ENCODE results near the gene CFAP57. TPM values are rescaled to one million over a fixed set of nuclear protein-coding genes. Genes with fewer than 3 reads are reported as not detected.
A peak's percentile ranks its signal among the peaks of the same experiment; 100 is the strongest.

Gene CFAP57
- total and polyA plus RNA-seq, 9 donors = 0.04 to 0.36 (median 0.24) TPM

DNA sequence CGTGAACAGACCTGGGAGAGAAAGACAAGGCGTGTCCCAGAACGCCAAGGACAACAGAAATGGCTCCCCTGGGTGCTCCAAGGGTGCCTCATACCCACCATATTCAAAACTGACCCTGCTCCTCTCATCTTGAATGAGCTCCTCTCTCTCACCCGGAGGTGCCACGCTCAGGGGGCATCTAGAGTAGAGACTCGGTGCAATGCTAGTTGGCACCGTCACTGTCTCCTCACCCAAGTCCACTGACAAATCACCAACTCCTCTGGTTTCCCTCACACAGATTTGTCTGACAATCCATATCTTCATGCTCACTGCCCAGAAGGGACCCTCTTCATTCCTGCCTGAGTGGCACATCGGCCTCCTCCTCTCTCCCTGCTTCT, 102.7 kb downstream of the CFAP57 start:
- Histone ChIP-seq H3K27ac (ENCODE audit: low read length) (no peak overlapping the region), H3K27me3 (ENCODE audit: control insufficient read depth, insufficient read depth, low read length) (peaks cover 15% of the 10 kb centered on the region), H3K9me3 (replicated peaks; ENCODE audit: control insufficient read depth, low read depth, low read length) (no peaks in the 10 kb centered on the region), H3K4me3 (ENCODE audit: low read length) (no peak overlapping the region), H3K4me1 (ENCODE audit: control insufficient read depth, insufficient read depth, low read length) (peaks cover 13% of the 10 kb centered on the region), H3K36me3 (ENCODE audit: control insufficient read depth, insufficient read depth, low read length) (no peaks in the 10 kb centered on the region)
- 93% methylated on average over 5 of the region's 8 CpGs for WGBS (ENCODE audit: insufficient coverage)
- no peak for DNase-seq

DNA sequence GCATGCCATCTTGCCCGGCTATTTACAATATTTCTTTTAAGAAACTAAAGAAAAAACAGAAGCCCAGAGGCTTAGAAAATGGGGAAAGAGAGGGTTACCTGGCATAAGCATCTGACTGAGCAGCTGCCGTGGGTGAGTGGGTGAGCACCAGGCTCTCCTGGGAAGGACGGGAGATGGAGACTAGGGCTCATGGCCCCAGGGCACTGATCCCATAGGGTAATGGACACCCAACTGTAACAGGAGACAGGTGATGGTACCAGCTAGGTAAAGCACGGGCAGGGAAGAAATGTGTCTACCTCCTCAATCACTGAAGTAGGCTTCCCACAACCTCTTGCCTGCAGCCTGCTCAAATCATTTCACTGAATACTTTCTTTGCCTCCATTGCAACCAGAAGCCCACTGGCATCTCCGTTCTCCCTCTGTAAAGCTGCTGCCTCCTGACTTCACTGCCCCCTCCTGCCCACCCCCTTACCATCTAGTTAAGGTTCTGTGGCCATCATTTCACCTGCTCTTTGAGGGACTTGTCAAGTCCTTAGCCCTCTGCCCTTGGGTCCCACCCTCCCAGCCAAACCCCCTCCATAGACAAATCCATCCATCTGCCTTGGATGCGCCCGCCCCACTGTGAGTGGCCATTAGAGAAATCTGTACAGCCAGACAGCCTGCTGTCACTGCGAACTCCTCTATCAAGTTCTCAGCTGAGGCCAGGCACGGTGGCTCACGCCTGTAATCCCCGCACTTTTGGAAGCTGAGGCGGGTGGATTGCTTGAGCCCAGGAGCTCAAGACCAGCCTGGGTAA, 103.9 kb downstream of the CFAP57 start:
- Histone ChIP-seq H3K27ac (ENCODE audit: low read length) (no peak overlapping the region), H3K27me3 (ENCODE audit: control insufficient read depth, insufficient read depth, low read length) (peaks cover 7% of the 10 kb centered on the region), H3K36me3 (ENCODE audit: control insufficient read depth, insufficient read depth, low read length) (no peaks in the 10 kb centered on the region), H3K4me3 (ENCODE audit: low read length) (no peak overlapping the region), H3K4me1 (ENCODE audit: control insufficient read depth, insufficient read depth, low read length) (peaks cover 7% of the 10 kb centered on the region), H3K9me3 (replicated peaks; ENCODE audit: control insufficient read depth, low read depth, low read length) (no peaks in the 10 kb centered on the region)
- DNase-seq = no peak
- 74% methylated on average over 8 of the region's 12 CpGs for WGBS (ENCODE audit: insufficient coverage)

DNA sequence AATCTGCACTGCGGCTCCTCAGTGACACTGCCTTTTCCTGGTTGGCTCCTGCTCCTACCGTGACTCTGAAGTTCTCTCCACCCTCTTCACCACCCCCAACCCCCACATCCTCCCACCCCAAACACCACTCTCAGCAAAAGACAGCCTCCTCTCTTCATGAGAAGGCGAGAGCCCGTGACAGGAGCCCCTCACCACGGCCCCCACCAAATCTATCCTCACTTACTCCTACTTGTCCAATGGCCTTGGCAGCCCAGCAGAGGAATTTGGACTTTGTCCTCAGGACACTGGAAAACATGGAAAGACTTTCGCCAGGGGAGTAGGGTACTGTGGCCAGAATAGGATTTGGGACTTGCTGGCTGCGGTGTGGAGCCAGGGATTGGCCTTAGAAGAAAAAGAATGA, 104.5 kb downstream of the CFAP57 start:
- no peaks in the 10 kb centered on the region for H3K9me3 ChIP-seq (replicated peaks; ENCODE audit: control insufficient read depth, low read depth, low read length)

DNA sequence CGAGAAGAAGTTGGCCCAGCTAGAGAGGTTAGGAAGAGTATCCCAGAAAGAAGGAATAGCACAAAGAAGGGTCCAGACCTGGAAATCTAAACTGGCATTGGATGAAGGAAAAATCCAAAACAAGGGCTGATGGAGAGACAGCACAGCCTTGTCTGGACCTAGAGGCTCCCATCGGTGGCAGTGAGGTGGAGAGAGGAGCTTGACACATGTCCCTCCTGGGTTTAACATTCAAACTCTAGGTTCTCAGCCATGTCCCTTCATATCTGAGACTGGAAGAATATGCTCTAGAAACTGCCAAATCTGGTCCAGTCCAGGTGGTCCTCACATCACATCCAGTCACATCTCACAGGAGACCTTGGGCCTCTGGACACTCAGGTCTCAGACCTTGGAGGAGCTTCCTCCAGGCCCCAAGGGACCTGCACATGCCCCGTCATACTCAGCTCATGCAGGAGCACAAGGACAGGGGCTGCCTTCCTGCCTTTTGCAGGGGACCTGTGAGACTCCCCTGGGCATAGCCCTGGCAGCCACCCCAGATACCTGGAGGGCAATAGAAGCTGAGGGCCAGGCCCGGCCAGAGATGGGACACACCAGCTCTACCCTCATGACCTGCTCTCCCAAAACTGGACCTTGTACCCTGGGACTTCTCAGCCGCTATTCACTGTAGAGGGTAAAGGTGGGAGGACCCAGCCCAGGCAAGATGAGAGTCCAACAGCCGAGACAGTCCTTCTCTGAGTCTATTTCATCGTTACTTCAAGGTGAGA, 105.2 kb downstream of the CFAP57 start:
- 74% methylated on average over 4 of the region's 7 CpGs for WGBS (ENCODE audit: insufficient coverage)
- H3K27ac ChIP-seq (ENCODE audit: low read length) = no peak overlapping the region
- peaks cover 7% of the 10 kb centered on the region for H3K4me1 ChIP-seq (ENCODE audit: control insufficient read depth, insufficient read depth, low read length)
- no peak for DNase-seq
- H3K27me3 ChIP-seq (ENCODE audit: control insufficient read depth, insufficient read depth, low read length) = peaks cover 5% of the 10 kb centered on the region
- H3K36me3 ChIP-seq (ENCODE audit: control insufficient read depth, insufficient read depth, low read length) = no peaks in the 10 kb centered on the region
- H3K4me3 ChIP-seq (ENCODE audit: low read length) = no peak overlapping the region
- H3K9me3 ChIP-seq (replicated peaks; ENCODE audit: control insufficient read depth, low read depth, low read length) = no peaks in the 10 kb centered on the region

More for the DNA sequence above, 104.5 kb downstream of the CFAP57 start:
- DNase-seq = peak; percentile 15
- Histone ChIP-seq H3K4me1 (ENCODE audit: control insufficient read depth, insufficient read depth, low read length) (peaks cover 7% of the 10 kb centered on the region), H3K4me3 (ENCODE audit: low read length) (no peak overlapping the region), H3K27me3 (ENCODE audit: control insufficient read depth, insufficient read depth, low read length) (peaks cover 5% of the 10 kb centered on the region), H3K27ac (ENCODE audit: low read length) (no peak overlapping the region), H3K36me3 (ENCODE audit: control insufficient read depth, insufficient read depth, low read length) (no peaks in the 10 kb centered on the region)
- WGBS (ENCODE audit: insufficient coverage) = 52% methylated on average over 4 of the region's 7 CpGs

DNA sequence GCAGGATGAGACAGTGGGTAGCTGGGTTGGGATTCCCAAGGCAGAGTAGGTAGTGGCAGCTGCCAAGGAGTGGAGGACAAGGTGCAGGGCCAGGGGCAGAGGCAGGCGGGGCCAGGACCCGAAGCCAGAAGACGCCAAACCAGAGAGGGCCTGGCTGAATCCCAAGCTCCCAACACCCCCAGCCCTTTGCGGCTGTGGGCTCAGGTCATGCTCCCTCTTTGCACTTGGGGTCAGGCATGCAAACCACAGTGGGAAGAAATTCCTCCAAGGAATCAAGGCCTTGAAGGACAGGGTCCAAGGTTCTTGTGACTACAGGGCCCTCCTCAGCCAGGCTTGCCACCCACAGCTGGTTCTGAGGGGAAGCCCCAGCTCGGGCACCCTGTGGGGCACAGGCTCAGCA, 107.0 kb downstream of the CFAP57 start:
- 93% methylated on average over 4 of the region's 5 CpGs for WGBS (ENCODE audit: insufficient coverage)
- H3K4me3 ChIP-seq (ENCODE audit: low read length) = no peak overlapping the region
- peaks cover 5% of the 10 kb centered on the region for H3K4me1 ChIP-seq (ENCODE audit: control insufficient read depth, insufficient read depth, low read length)
- peaks cover 5% of the 10 kb centered on the region for H3K27me3 ChIP-seq (ENCODE audit: control insufficient read depth, insufficient read depth, low read length)
- DNase-seq = no peak
- no peaks in the 10 kb centered on the region for H3K9me3 ChIP-seq (replicated peaks; ENCODE audit: control insufficient read depth, low read depth, low read length)
- no peak overlapping the region for H3K27ac ChIP-seq (ENCODE audit: low read length)
- no peaks in the 10 kb centered on the region for H3K36me3 ChIP-seq (ENCODE audit: control insufficient read depth, insufficient read depth, low read length)

- Histone ChIP-seq H3K4me1 (ENCODE audit: control insufficient read depth, insufficient read depth, low read length) (no peaks in the 10 kb centered on the region), H3K27me3 (ENCODE audit: control insufficient read depth, insufficient read depth, low read length) (peaks cover 5% of the 10 kb centered on the region), H3K36me3 (ENCODE audit: control insufficient read depth, insufficient read depth, low read length) (no peaks in the 10 kb centered on the region), H3K9me3 (replicated peaks; ENCODE audit: control insufficient read depth, low read depth, low read length) (no peaks in the 10 kb centered on the region), H3K27ac (ENCODE audit: low read length) (no peak overlapping the region), H3K4me3 (ENCODE audit: low read length) (no peak overlapping the region)
- no peak for DNase-seq
- 82% methylated on average over 6 of the region's 6 CpGs for WGBS (ENCODE audit: insufficient coverage)
These were observed 107.5 kb downstream of the CFAP57 start for GRCh38 chr1:43279666-43280065.

GRCh38 chr1:43280692-43281091, 108.6 kb downstream of the CFAP57 start:
- Histone ChIP-seq H3K4me3 (ENCODE audit: low read length) (no peak overlapping the region), H3K27me3 (ENCODE audit: control insufficient read depth, insufficient read depth, low read length) (peaks cover 7% of the 10 kb centered on the region), H3K36me3 (ENCODE audit: control insufficient read depth, insufficient read depth, low read length) (no peaks in the 10 kb centered on the region), H3K4me1 (ENCODE audit: control insufficient read depth, insufficient read depth, low read length) (no peaks in the 10 kb centered on the region), H3K27ac (ENCODE audit: low read length) (no peak overlapping the region), H3K9me3 (replicated peaks; ENCODE audit: control insufficient read depth, low read depth, low read length) (no peaks in the 10 kb centered on the region)
- DNase-seq = no peak
- 15% methylated on average over 2 of the region's 2 CpGs for WGBS (ENCODE audit: insufficient coverage)

DNA sequence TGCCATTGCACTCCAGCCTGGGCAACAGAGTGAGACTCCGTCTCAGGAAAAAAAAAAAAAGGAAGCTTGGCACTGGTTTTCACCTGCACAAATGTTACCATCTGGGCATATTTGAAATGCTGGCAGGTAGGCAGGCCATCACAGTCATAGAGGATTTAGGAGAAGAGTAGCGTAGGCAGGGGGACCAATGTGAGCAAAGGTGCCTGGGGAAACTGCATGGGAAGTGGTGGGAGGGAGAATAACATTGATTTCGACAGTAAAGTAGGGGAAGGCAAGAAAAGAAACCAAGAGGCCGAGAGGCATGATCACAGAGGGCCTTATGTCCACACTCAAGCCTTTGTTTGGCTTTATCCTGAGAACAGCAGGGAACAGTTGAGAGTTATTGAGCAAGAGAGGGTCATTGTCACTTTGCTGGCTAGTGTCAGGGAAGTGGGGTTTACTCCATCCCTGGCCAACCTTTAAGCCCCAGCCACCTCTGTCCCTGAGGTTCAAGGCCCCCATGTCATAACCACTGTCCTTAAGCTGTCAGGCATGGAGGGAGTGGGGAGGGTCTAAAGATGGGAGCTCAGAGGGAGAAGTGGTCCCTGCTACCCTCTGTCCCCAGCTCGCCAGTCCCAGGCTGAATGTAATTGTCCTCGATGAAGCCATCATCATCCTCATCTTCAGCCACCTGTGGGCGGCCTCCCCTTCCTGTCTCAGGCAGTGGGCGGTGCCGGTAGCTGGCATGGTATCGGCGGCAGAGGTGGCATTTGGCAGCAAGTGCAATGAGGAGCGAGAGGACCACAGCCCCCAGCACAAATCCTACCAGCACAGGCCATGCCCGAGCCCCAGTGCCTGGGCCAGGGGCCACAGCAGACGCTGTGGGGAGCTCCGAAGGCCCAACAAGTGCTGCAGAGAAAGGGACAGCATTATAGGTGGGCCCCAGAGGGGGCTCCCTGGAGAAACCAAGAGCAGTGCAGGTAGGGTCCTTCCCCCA, 110.4 kb downstream of the CFAP57 start:
- H3K36me3 ChIP-seq (ENCODE audit: control insufficient read depth, insufficient read depth, low read length) = no peaks in the 10 kb centered on the region
- no peak overlapping the region for H3K27ac ChIP-seq (ENCODE audit: low read length)
- no peaks in the 10 kb centered on the region for H3K4me1 ChIP-seq (ENCODE audit: control insufficient read depth, insufficient read depth, low read length)
- no peak for DNase-seq
- peaks cover 4% of the 10 kb centered on the region for H3K27me3 ChIP-seq (ENCODE audit: control insufficient read depth, insufficient read depth, low read length)
- H3K9me3 ChIP-seq (replicated peaks; ENCODE audit: control insufficient read depth, low read depth, low read length) = no peaks in the 10 kb centered on the region
- WGBS (ENCODE audit: insufficient coverage) = 82% methylated on average over 12 of the region's 15 CpGs
- H3K4me3 ChIP-seq (ENCODE audit: low read length) = no peak overlapping the region

DNA sequence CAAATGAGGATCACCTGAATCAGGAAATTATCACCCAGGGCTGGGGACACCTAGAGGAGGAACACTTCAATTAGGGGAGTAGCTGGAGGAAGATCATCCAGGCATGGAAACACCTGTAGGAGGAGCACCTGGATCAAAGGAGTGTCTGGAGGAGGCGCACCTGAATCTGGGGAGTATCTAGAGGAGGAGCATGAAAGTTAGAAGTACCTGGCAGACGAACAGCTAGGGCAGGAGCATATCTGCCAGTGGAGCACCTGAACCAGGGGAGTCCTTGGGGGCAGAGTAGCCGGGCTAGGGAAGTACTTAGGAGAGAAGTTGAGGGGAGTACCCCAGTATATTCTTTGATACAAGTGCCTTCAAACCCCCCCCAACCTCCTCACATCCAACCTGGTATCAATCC, 111.9 kb downstream of the CFAP57 start:
- Histone ChIP-seq H3K27ac (ENCODE audit: low read length) (no peak overlapping the region), H3K4me3 (ENCODE audit: low read length) (no peak overlapping the region), H3K27me3 (ENCODE audit: control insufficient read depth, insufficient read depth, low read length) (peaks cover 4% of the 10 kb centered on the region), H3K4me1 (ENCODE audit: control insufficient read depth, insufficient read depth, low read length) (no peaks in the 10 kb centered on the region), H3K9me3 (replicated peaks; ENCODE audit: control insufficient read depth, low read depth, low read length) (no peaks in the 10 kb centered on the region), H3K36me3 (ENCODE audit: control insufficient read depth, insufficient read depth, low read length) (no peaks in the 10 kb centered on the region)
- 79% methylated on average over 2 of the region's 3 CpGs for WGBS (ENCODE audit: insufficient coverage)
- no peak for DNase-seq
